ENCODE measurements around the gene PSMB8. TPM values are rescaled to one million over a fixed set of nuclear protein-coding genes. Genes with fewer than 3 reads are reported as not detected.

Gene PSMB8
- total RNA-seq, 3 donors from 2014 or later: 94.7 to 199 (median 117) TPM

GRCh38 chr6:32840604-32841246 lies 3.1 kb downstream of the PSMB8 start:
- no peak overlapping the region for H3K4me3 ChIP-seq

GRCh38 chr6:32839356-32839755 lies 4.5 kb downstream of the PSMB8 start:
- no peak for ATAC-seq
- Histone ChIP-seq H3K4me3 (no peak overlapping the region), H3K4me1 (ENCODE audit: low read depth) (peaks cover 24% of the 10 kb centered on the region), H3K9me3 (no peaks in the 10 kb centered on the region), H3K36me3 (ENCODE audit: low read depth) (no peaks in the 10 kb centered on the region)
- no peak for TF ChIP-seq CTCF (IDR thresholded peaks at IDR 0.05)
- intact Hi-C loops (cut with DNase I, micrococcal nuclease): loop anchor here in 1 of 2 donors (2.0 kb wide), 1 partner anchor 29 kb away; no protein-coding TSS in a partner anchor
- no peak for DNase-seq

More at GRCh38 chr6:32840604-32841246, 3.1 kb downstream of the PSMB8 start:
- ATAC-seq (no peak), DNase-seq (no peak)
- Histone ChIP-seq H3K36me3 (ENCODE audit: low read depth) (no peaks in the 10 kb centered on the region), H3K4me1 (ENCODE audit: low read depth) (peaks cover 28% of the 10 kb centered on the region), H3K9me3 (no peaks in the 10 kb centered on the region)
- intact Hi-C loops (cut with DNase I, micrococcal nuclease): no loop called here
- TF ChIP-seq CTCF (IDR thresholded peaks at IDR 0.05): no peak

GRCh38 chr6:32838114-32838958 lies 5.5 kb downstream of the PSMB8 start, which contains the start of gene TAP2:
TAP2 (minus strand) TSS chr6:32838739; CDS start chr6:32838233, 506 bp downstream.
- intact Hi-C loops (cut with DNase I, micrococcal nuclease): loop anchor here in 1 of 2 donors (2.0 kb wide), 1 partner anchor 30 kb away; no protein-coding TSS in a partner anchor
- H3K9me3 ChIP-seq: no peaks in the 10 kb centered on the region
- H3K4me3 ChIP-seq: peak within 1 kb of the TSS; percentile 42
- peaks cover 24% of the 10 kb centered on the region for H3K4me1 ChIP-seq (ENCODE audit: low read depth)
- DNase-seq: peak; percentile 97 to 99 (median 99)
- no peaks in the 10 kb centered on the region for H3K36me3 ChIP-seq (ENCODE audit: low read depth)
- TF ChIP-seq CTCF (IDR thresholded peaks at IDR 0.05): peak; percentile 97
- peak; percentile 96 for ATAC-seq

- no peak for DNase-seq
Measured at GRCh38 chr6:32837651-32838113, 6.2 kb downstream of the PSMB8 start.

More at GRCh38 chr6:32837651-32838113, 6.2 kb downstream of the PSMB8 start:
- no peak for ATAC-seq
- Histone ChIP-seq H3K4me1 (ENCODE audit: low read depth) (peaks cover 18% of the 10 kb centered on the region), H3K36me3 (ENCODE audit: low read depth) (no peaks in the 10 kb centered on the region), H3K4me3 (peak overlapping the region; percentile 42), H3K9me3 (no peaks in the 10 kb centered on the region)
- no peak for TF ChIP-seq CTCF (IDR thresholded peaks at IDR 0.05)
- intact Hi-C loops (cut with DNase I, micrococcal nuclease): loop anchor here in 1 of 2 donors (2.0 kb wide), 1 partner anchor 31 kb away; no protein-coding TSS in a partner anchor
